GM10847 (cell line): ENCODE data around the gene ASTN2.

ENCODE experiments used
- POLR2A ChIP-seq: IDR thresholded peaks from 2 replicates; pipeline ENCODE4 v1.6.1; 2011; ENCODE audit not compliant: insufficient read length; ENCODE audit errors: extremely low read depth

ASTN2 gene

DNA sequence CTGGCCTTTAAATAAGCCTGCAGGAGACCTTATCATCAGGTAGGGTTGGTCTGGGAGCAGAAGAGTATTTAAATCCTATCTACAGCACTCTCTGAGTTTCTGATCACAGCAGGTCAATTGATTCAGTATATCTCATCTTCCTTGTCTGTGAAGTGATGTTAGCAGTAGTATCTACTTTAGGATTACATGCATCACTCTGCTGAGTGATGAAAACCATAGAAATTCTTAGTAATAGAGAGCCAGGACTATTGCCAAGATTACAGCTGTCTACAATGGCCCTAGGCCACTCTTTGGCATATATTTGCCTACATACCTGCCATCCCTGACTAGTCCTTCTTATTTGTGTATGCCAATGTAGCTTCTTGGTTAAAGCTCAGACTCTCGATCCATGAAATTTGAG, 183.8 kb downstream of the ASTN2 start:
- TF ChIP-seq POLR2A, result no peak

DNA sequence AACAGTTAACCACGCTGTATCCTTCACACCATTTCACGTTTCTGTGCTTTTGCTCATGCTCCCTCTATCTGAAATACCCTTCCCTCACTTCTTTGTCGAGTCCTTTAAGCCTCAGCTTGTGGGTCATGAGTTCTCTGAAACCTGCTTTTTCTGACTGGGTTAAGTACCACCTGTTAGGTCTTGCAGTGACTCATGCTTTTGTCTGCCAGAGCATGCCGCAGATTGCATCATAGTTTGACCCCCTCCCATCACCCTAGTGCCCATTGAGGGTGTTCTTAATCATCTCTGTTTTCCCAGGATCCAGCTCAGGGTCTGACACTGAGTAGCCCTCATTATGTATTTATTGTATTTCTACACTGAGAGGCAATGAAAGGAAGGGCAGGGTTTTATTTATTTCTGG, 190.2 kb downstream of the ASTN2 start:
- no peak for TF ChIP-seq POLR2A

DNA sequence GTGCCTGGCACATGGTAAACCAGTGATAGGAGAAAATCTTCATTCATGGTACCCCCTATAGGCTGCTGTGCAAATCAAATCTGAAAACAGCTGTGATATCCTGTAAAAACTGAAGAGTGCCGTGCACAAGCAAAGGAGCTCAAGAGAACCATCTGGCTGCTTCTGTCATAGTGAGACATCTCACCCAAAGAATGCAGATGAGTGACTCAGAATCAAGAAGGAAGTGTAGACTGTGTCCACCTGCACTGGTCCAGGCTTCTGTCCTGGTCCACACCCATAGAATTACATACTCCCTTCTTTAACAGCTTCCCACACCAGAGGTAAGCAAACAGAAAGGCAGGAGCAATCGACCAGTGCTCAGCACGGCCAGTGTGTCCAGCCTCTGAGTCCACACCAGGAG, 195.9 kb downstream of the ASTN2 start:
- no peak for TF ChIP-seq POLR2A

DNA sequence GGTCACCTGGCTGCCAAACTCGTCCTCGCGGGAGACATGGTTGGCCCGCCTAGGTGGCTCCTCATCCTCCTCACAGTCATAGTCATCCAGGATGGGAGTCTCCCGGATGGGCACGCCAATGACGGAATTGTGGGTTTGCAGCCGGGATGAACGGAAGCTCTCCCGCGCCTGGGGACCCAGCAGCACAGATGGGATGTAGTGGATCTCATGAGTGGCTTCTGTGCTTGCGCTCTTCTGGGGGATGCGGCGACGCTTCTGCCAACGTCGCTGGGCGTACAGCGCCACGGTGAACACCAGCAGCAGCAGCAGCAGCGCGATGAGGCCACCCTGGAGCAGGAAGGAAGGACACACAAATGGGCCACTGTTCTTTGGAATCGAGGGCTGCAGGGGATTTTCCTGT, 200.4 kb downstream of the ASTN2 start:
- no peak for TF ChIP-seq POLR2A

DNA sequence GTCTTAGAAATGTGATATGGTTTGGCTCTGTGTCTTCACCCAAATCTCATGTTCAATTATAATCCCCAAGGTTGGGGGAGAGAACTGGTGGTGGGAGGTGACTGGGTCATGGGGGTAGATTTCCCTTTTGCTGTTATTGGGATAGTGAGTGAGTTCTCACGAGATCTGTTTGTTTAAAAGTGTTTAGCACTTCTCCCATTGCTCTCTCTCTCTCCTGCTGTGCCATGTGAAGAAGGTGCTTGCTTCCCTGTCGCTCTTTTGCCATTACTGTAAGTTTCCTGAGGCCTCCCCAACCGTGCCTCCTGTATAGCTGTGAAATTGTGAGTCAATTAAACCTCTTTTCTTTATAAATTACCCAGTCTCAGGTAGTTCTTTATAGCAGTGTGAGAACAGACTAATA, 203.6 kb downstream of the ASTN2 start:
- TF ChIP-seq POLR2A, result no peak

- no peak for TF ChIP-seq POLR2A
These were observed 209.1 kb downstream of the ASTN2 start for GRCh38 chr9:117205806-117206205.

DNA sequence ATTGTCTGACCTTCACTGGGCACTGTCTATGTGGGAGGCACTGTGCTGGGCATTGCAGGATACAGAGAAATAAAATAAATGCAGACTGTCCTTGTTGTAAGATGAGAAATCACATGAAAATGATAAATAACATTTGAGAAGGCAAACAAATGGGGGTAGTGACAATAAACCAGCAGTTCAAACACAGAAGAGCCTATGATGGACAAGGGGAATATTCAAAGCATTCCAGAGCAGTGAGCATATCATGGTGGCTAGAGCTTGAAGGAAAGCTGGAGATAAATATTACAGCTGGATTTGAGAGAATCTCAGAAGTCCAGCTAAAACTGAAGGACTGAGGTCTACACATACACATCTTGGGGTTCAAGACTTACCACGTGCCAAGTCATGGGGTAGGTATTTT, 209.9 kb downstream of the ASTN2 start:
- TF ChIP-seq POLR2A, result no peak

- TF ChIP-seq POLR2A, result no peak
These were observed 223.2 kb downstream of the ASTN2 start for GRCh38 chr9:117191504-117192261.

DNA sequence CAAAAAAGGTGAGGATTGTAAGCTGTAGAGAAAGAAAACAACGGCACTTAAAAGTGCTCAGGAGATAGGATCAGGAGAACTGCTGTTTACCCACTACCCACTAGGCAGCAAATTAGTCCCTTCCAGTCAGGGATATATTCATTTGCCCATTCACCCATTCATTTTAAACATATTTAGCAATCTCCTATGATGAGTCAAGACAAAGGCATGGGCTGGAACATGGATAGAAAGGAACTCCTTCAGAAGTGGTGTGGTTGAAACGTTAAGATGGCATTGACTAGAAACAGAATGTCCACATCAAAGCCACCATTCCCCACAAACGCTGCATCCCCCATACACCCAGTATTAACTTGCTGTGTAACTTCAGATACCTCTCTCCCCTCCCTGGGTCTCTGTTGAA, 225.7 kb downstream of the ASTN2 start:
- TF ChIP-seq POLR2A, result no peak

DNA sequence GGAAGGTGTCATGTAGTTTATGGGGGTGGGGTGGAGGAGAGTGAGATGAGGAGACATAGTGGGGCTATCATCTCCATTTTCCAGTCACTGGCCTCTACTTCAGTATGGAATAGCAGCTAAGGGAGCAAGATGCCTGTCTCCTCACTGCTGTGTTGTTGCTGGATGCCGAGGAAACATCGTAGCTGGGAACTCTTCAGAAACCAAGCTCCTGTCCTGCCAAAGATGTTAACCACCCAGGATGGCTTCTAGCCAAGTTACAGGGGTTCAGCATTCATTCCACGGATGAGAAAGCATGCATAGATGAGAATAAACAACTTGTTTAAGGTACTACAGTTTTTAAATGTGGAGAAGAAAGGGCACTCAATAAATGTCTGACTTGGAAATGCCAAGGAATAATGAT, 226.5 kb downstream of the ASTN2 start:
- no peak for TF ChIP-seq POLR2A

DNA sequence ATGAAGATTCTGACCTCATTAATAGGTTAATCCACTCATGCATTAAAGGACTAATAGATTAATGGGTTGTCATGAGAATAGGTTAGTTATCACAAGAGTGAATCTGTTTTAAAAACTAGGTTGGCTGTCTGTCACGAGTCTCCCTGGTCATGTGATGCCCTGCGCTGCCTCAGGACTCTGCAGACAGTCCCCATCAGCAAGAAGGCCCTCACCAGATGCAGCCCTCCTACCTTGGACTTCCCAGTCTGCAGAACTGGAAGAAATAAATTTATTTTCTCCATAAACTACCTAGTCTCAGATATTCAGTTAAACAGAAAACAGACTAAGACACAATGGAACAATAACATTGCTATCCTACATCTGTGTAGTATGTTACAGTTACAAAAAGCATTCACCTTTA, 227.4 kb downstream of the ASTN2 start:
- TF ChIP-seq POLR2A, result no peak

- TF ChIP-seq POLR2A, result no peak
These were observed 230.7 kb downstream of the ASTN2 start for GRCh38 chr9:117184173-117184572.

DNA sequence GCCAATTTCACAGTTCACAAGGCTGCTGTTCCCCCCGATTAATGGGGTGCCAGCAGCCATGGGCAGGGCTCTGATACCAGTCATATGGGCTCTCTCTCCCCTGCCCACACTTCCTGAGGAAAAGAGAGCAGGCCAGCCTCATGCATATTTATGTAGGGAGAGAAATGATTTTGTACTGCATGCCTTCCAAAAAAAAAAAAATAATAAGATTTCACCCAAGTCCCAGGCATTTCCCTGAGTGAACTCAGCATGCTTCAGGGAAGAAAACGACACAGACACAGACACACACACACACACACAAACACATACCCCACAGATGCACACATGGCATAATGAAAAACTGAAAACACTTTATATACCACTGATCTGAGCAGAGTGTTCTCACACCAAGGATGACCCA, 232.8 kb downstream of the ASTN2 start:
- TF ChIP-seq POLR2A, result no peak

DNA sequence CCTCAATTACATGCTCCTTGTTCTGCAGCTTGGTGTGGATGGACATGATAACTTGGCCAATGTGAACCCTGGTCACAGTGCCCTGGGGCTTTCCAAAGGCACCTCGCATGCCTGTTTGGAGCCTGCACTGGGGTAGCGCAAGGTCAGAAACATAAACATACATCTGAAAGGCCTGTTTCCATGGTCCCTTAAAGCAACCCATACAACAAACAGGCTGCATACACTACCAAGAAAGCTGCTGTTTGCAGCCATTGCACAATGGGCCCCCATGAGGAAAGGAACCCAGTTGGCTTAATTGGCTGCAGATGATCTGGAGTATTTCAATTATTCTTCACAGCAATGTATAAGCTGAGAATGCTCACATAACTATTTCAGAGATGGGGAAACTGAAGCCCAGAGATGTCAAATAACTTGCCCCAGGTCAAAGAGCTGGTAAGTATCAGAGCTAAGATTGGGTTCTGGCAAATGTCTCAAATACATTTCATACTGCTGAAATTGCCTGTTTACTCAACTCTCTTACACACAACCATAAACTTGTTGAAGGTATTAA, 233.9 kb downstream of the ASTN2 start:
- no peak for TF ChIP-seq POLR2A

DNA sequence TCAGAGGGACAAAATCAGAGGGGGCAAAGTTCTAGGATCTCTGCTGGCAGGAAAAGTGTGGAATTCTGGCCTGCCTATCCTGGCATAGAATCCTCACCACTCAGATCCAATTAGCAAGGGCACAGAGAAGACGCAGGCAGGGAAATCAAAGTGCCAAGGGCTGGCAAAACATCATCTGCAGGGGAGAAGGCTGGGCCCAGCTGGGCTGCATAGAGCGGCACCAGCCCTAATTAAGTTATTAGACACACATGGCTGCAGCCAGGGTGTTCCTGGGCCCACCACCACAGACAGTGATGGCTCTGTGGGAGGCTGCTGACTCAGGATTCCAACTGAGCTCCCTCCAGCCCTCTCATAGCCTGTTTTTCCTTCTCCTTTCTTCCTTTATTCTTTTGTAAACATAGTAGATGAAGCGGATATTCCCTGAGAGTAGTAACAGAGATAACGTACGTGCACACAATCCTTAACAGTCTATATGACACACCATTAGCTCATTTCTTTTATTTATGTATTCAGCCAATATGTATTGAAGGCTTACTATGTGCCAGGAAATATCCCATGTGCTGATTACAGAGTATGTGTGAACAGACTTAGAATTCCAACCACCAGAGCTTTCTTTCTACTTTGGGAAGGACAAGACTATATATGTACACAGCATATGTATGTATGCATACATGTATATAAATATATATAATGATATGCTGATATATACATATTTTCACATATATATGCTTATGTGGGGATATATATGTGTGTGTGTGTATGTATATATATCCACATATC, 236.1 kb downstream of the ASTN2 start:
- TF ChIP-seq POLR2A, result no peak

- no peak for TF ChIP-seq POLR2A
These were observed 244.3 kb downstream of the ASTN2 start for GRCh38 chr9:117170567-117170966.

GRCh38 chr9:117169089-117169621, 245.7 kb downstream of the ASTN2 start:
- TF ChIP-seq POLR2A, result no peak

GRCh38 chr9:117164512-117164911, 250.3 kb downstream of the ASTN2 start:
- TF ChIP-seq POLR2A, result no peak
